NCI-H2107 treated with DMSO at 0.1 percent for 48 hours (cell line): ENCODE measurements around the gene SDHB.
A peak's percentile ranks its signal among the peaks of the same experiment; 100 is the strongest.

Experiments used
- DNase-seq: peaks from one replicate; lab custom pipeline; 2025; ENCODE audit not compliant: unreplicated experiment; lab: John Stamatoyannopoulos, UW

The SDHB gene

GRCh38 chr1:17053685-17054410, at the start of gene SDHB:
SDHB (minus strand) TSS chr1:17054032; CDS start chr1:17054019, 13 bp downstream.
- peak; percentile 85 for DNase-seq

GRCh38 chr1:17102232-17102631, 48.4 kb upstream of the SDHB start:
- DNase-seq, result no peak

GRCh38 chr1:17101261-17101660, 47.4 kb upstream of the SDHB start:
- no peak for DNase-seq

- no peak for DNase-seq
Measured at GRCh38 chr1:17099616-17100340, 45.9 kb upstream of the SDHB start.

- no peak for DNase-seq
Measured at GRCh38 chr1:17098446-17099317, 44.9 kb upstream of the SDHB start.

- DNase-seq, result no peak
Measured at GRCh38 chr1:17097787-17098186, 44.0 kb upstream of the SDHB start.

- DNase-seq, result no peak
Measured at GRCh38 chr1:17097147-17097546, 43.3 kb upstream of the SDHB start.

- no peak for DNase-seq
Measured at GRCh38 chr1:17096584-17096983, 42.8 kb upstream of the SDHB start.

- no peak for DNase-seq
Measured at GRCh38 chr1:17095141-17095540, 41.3 kb upstream of the SDHB start.

GRCh38 chr1:17094664-17095063, 40.8 kb upstream of the SDHB start:
- DNase-seq, result no peak

GRCh38 chr1:17093822-17094393, 40.1 kb upstream of the SDHB start:
- DNase-seq, result no peak

GRCh38 chr1:17091252-17091651, 37.4 kb upstream of the SDHB start:
- DNase-seq, result no peak

GRCh38 chr1:17089506-17089905, 35.7 kb upstream of the SDHB start:
- no peak for DNase-seq

GRCh38 chr1:17086751-17087150, 32.9 kb upstream of the SDHB start:
- no peak for DNase-seq

GRCh38 chr1:17084787-17085186, 31.0 kb upstream of the SDHB start:
- DNase-seq, result no peak

GRCh38 chr1:17082761-17083160, 28.9 kb upstream of the SDHB start:
- DNase-seq, result no peak

- DNase-seq, result no peak
Measured at GRCh38 chr1:17081439-17081838, 27.6 kb upstream of the SDHB start.

GRCh38 chr1:17080880-17081279, 27.0 kb upstream of the SDHB start:
- no peak for DNase-seq

- no peak for DNase-seq
Measured at GRCh38 chr1:17080085-17080759, 26.4 kb upstream of the SDHB start.

GRCh38 chr1:17078991-17079868, 25.4 kb upstream of the SDHB start:
- DNase-seq, result no peak
